DMS114 treated with DMSO at 0.1 percent for 48 hours (cell line): ENCODE data around the gene CHKB.

Source experiments
- DNase-seq: peaks from one replicate; lab custom pipeline; 2025; ENCODE audit not compliant: unreplicated experiment; lab: John Stamatoyannopoulos, UW

Gene CHKB

GRCh38 chr22:50600538-50600937 lies 17.9 kb upstream of the CHKB start, which contains the start of gene MAPK8IP2:
Gene MAPK8IP2 (plus strand): TSS chr22:50600793. CDS start chr22:50600819, 26 bp downstream.
- DNase-seq: no peak

- DNase-seq: no peak
These were observed 17.3 kb upstream of the CHKB start for GRCh38 chr22:50599816-50600455.

- no peak for DNase-seq
These were observed 14.4 kb upstream of the CHKB start for GRCh38 chr22:50597097-50597496.

- no peak for DNase-seq
These were observed 12.5 kb upstream of the CHKB start for GRCh38 chr22:50595189-50595588.

- no peak for DNase-seq
These were observed 4.8 kb upstream of the CHKB start for GRCh38 chr22:50587407-50587806.

GRCh38 chr22:50586416-50586815 lies 3.8 kb upstream of the CHKB start:
- no peak for DNase-seq

GRCh38 chr22:50585781-50586180 lies 3.1 kb upstream of the CHKB start:
- no peak for DNase-seq

GRCh38 chr22:50585238-50585637 lies 2.6 kb upstream of the CHKB start:
- no peak for DNase-seq

- DNase-seq: no peak
These were observed 1.8 kb upstream of the CHKB start for GRCh38 chr22:50584106-50585096.

- DNase-seq: no peak
These were observed 729 bp upstream of the CHKB start for GRCh38 chr22:50583294-50583861.

- DNase-seq: no peak
These were observed 628 bp downstream of the CHKB start for GRCh38 chr22:50581950-50582492.

GRCh38 chr22:50581031-50581949 lies 1.4 kb downstream of the CHKB start:
- no peak for DNase-seq

GRCh38 chr22:50579752-50580151 lies 2.9 kb downstream of the CHKB start:
- DNase-seq: no peak

GRCh38 chr22:50578776-50579310 lies 3.8 kb downstream of the CHKB start:
- DNase-seq: no peak

- no peak for DNase-seq
These were observed 4.5 kb downstream of the CHKB start, which contains the start of gene CPT1B for GRCh38 chr22:50577987-50578775. Gene CPT1B (minus strand): TSS chr22:50578427. CDS start chr22:50577915, 512 bp downstream.

GRCh38 chr22:50577697-50577986 lies 5.0 kb downstream of the CHKB start:
- DNase-seq: no peak

GRCh38 chr22:50576806-50577696 lies 5.6 kb downstream of the CHKB start:
- no peak for DNase-seq

GRCh38 chr22:50576070-50576469 lies 6.6 kb downstream of the CHKB start:
- DNase-seq: peak; percentile 38
